Measurements from ENCODE around the gene TTLL9.

DNA sequence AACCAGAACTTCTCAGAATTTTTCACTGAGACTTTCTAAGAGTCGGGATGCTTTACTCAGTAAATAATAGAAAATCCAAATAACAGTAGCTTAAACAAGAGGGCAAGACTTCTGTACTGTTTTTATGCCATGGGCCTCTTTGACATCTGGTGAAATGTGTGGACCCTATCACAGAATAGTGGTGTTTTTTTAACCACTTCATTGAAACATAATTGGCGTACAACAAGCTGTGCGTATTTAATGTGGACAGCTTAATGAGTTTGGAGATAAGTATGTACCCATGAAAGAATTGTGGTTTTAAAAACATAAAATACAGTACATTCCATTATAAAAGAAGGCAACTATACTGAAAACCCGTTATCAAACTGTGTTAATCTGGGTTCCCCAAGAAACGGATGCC, 43.7 kb downstream of the TTLL9 start:
- TF ChIP-seq NFXL1 (IDR thresholded peaks at IDR 0.05; ENCODE audit: borderline replicate concordance) = no peak
- no peak for TF ChIP-seq TAF1 (IDR thresholded peaks at IDR 0.05; ENCODE audit: borderline replicate concordance, low read depth, low read length)
- no peak for TF ChIP-seq CTCF (IDR thresholded peaks at IDR 0.05 in 2 of 3, conservative IDR thresholded peaks at IDR 0.05 in 1 of 3; ENCODE audit: control insufficient read depth in 2 of 3, extremely low read depth in 1 of 3, insufficient read depth in 1 of 3, low read depth in 3 of 3, low read length in 3 of 3)
- no peak for TF ChIP-seq POLR2A (IDR thresholded peaks at IDR 0.05; ENCODE audit: low read depth, low read length)
- no peak for TF ChIP-seq RAD21 (IDR thresholded peaks at IDR 0.05; ENCODE audit: insufficient read depth, low read depth, low read length)
- TF ChIP-seq ATF3 (IDR thresholded peaks at IDR 0.05; ENCODE audit: borderline replicate concordance, extremely low read depth, low read depth, low read length) = no peak
- TF ChIP-seq LARP7 (IDR thresholded peaks at IDR 0.05) = no peak
- TF ChIP-seq, protein P1, sequence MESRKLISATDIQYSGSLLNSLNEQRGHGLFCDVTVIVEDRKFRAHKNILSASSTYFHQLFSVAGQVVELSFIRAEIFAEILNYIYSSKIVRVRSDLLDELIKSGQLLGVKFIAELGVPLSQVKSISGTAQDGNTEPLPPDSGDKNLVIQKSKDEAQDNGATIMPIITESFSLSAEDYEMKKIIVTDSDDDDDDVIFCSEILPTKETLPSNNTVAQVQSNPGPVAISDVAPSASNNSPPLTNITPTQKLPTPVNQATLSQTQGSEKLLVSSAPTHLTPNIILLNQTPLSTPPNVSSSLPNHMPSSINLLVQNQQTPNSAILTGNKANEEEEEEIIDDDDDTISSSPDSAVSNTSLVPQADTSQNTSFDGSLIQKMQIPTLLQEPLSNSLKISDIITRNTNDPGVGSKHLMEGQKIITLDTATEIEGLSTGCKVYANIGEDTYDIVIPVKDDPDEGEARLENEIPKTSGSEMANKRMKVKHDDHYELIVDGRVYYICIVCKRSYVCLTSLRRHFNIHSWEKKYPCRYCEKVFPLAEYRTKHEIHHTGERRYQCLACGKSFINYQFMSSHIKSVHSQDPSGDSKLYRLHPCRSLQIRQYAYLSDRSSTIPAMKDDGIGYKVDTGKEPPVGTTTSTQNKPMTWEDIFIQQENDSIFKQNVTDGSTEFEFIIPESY (IDR thresholded peaks at IDR 0.05) = no peak
- no peak for TF ChIP-seq BRCA1 (IDR thresholded peaks at IDR 0.05; ENCODE audit: low read depth, low read length)
- no peak for TF ChIP-seq CHD2 (IDR thresholded peaks at IDR 0.05; ENCODE audit: borderline replicate concordance, low read depth, low read length)
- TF ChIP-seq YY1 (IDR thresholded peaks at IDR 0.05; ENCODE audit: low read depth, low read length) = no peak
- TF ChIP-seq, protein P2, sequence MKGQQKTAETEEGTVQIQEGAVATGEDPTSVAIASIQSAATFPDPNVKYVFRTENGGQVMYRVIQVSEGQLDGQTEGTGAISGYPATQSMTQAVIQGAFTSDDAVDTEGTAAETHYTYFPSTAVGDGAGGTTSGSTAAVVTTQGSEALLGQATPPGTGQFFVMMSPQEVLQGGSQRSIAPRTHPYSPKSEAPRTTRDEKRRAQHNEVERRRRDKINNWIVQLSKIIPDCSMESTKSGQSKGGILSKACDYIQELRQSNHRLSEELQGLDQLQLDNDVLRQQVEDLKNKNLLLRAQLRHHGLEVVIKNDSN (IDR thresholded peaks at IDR 0.05; ENCODE audit: borderline replicate concordance, extremely low read length, insufficient read depth, low read depth, low read length) = no peak
- TF ChIP-seq, protein P3, sequence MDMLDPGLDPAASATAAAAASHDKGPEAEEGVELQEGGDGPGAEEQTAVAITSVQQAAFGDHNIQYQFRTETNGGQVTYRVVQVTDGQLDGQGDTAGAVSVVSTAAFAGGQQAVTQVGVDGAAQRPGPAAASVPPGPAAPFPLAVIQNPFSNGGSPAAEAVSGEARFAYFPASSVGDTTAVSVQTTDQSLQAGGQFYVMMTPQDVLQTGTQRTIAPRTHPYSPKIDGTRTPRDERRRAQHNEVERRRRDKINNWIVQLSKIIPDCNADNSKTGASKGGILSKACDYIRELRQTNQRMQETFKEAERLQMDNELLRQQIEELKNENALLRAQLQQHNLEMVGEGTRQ (IDR thresholded peaks at IDR 0.05; ENCODE audit: borderline replicate concordance, low read depth, low read length) = no peak
- TF ChIP-seq ZZZ3 (IDR thresholded peaks at IDR 0.05; ENCODE audit: control insufficient read depth, insufficient read length, low read depth) = no peak
